GM19438 (cell line): ENCODE results near the gene PSMD11.

Experiments
- ATAC-seq: cut with Tn5 transposase; IDR thresholded peaks from one replicate; pipeline ENCODE4 v1.9.1; 2021; ENCODE audit warnings: low read depth; ENCODE audit not compliant: unreplicated experiment

The PSMD11 gene

GRCh38 chr17:32527146-32527545, 82.8 kb downstream of the PSMD11 start:
- no peak for ATAC-seq

DNA sequence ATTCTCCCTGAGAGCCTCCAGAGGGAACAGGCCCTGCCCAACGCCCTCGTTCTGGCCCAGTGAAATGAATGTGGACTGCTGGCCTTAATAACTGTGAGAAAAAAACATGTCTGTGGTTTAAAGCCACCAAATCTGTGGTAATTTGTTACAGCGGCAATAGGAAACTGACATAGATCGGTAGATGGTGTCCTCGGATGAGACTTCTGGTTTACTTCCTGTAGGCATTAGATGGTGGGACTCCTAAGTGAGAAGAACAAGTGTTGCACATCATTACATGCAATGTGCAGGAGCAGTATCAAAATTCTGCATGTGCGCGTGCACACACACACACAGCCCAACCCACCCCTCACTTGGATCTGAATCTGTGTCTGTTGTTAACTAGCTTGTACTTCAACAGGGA, 84.5 kb downstream of the PSMD11 start:
- ATAC-seq: no peak

GRCh38 chr17:32529604-32530003, 85.3 kb downstream of the PSMD11 start:
- ATAC-seq: no peak
